ENCODE data around the gene DEAF1. TPM values are rescaled to one million over a fixed set of nuclear protein-coding genes. Genes with fewer than 3 reads are reported as not detected.
A peak's percentile ranks its signal among the peaks of the same experiment; 100 is the strongest.

Gene DEAF1
- total and polyA plus RNA-seq, 9 of the 15 experiments (the other 6 are each of a cell fraction or from before 2014, with no cell fraction given) = 2.0 to 69.1 (median 26.8) TPM

DNA sequence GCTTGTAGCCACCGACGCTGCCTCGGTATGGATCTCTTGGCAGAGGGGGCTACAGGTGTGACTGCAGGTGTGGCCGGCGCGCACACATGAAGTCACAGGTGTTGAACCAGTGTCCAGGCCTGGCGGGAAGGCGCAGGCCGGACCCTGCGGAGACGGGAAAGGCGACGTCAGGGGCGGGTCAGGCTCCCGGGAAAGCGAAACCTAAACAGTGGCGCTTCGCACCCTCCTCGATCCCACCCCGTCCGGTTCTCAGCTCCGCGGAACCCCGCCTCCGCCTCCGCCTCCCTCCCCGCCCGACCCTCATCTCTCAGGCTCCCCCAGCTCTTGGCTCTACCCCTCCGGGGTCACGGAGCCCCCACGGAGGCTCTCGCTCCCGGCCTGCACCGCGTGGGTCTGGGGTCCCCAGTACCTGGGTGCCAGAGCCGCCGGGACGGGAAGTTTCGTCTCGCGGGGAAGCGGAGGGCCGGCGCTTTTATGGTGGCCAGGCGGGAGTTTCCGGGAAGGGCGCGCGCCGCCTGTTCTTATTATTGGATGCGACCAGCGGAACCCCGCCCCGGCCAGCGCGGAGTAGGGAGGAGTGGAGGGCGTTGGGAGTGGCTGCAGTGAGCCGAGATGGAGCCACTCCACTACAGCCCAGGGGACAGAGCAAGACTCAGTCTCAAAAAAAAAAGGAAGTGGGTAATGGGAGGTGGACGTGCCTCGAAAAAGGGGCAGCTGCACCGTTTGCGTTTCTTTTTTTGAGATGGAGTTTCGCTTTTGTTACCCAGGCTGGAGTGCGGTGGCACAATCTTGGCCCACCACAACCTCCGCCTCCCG lies 79.3 kb downstream of the DEAF1 start, which contains the start of gene IRF7 (continued):
- peak; percentile 58 for TF ChIP-seq HNRNPLL (IDR thresholded peaks at IDR 0.05; ENCODE audit: low read depth, low read length, poor library complexity, severe bottlenecking)
- no peak for TF ChIP-seq SRSF7 (optimal IDR thresholded peaks at IDR 0.05; ENCODE audit: low read depth, low read length)
- TF ChIP-seq, protein P1, sequence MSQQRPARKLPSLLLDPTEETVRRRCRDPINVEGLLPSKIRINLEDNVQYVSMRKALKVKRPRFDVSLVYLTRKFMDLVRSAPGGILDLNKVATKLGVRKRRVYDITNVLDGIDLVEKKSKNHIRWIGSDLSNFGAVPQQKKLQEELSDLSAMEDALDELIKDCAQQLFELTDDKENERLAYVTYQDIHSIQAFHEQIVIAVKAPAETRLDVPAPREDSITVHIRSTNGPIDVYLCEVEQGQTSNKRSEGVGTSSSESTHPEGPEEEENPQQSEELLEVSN (IDR thresholded peaks at IDR 0.05; ENCODE audit: borderline replicate concordance in 1 of 2, extremely low read depth in 1 of 2, insufficient read depth in 1 of 2, insufficient read length in 1 of 2, low read depth in 1 of 2, low read length in 1 of 2, poor library complexity in 1 of 2, severe bottlenecking in 1 of 2) = peak; percentile 40 to 69
- TF ChIP-seq MTA1 (IDR thresholded peaks at IDR 0.05; ENCODE audit: borderline replicate concordance) = no peak; the same call in 1 of the 2 replicates
- TF ChIP-seq, protein P2, sequence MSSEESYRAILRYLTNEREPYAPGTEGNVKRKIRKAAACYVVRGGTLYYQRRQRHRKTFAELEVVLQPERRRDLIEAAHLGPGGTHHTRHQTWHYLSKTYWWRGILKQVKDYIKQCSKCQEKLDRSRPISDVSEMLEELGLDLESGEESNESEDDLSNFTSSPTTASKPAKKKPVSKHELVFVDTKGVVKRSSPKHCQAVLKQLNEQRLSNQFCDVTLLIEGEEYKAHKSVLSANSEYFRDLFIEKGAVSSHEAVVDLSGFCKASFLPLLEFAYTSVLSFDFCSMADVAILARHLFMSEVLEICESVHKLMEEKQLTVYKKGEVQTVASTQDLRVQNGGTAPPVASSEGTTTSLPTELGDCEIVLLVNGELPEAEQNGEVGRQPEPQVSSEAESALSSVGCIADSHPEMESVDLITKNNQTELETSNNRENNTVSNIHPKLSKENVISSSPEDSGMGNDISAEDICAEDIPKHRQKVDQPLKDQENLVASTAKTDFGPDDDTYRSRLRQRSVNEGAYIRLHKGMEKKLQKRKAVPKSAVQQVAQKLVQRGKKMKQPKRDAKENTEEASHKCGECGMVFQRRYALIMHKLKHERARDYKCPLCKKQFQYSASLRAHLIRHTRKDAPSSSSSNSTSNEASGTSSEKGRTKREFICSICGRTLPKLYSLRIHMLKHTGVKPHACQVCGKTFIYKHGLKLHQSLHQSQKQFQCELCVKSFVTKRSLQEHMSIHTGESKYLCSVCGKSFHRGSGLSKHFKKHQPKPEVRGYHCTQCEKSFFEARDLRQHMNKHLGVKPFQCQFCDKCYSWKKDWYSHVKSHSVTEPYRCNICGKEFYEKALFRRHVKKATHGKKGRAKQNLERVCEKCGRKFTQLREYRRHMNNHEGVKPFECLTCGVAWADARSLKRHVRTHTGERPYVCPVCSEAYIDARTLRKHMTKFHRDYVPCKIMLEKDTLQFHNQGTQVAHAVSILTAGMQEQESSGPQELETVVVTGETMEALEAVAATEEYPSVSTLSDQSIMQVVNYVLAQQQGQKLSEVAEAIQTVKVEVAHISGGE (CRISPR knock-in tag; IDR thresholded peaks at IDR 0.05) = peak in 1 of 3 experiments; percentile 86; a peak in 2 of 6 replicates
- peak; percentile 63 to 71 for TF ChIP-seq NRF1 (conservative IDR thresholded peaks at IDR 0.05 in 1 of 2, IDR thresholded peaks at IDR 0.05 in 1 of 2)
- TF ChIP-seq NR1H2 (CRISPR knock-in tag; IDR thresholded peaks at IDR 0.05) = no peak
- peak; percentile 15 for TF ChIP-seq TAF1 (IDR thresholded peaks at IDR 0.05; ENCODE audit: control insufficient read depth, extremely low read depth, insufficient read depth, low read length, severe bottlenecking)
- TF ChIP-seq EGR1 (conservative IDR thresholded peaks at IDR 0.05) = peak; percentile 86
- no peak for TF ChIP-seq ZNF217 (CRISPR knock-in tag; IDR thresholded peaks at IDR 0.05)
- TF ChIP-seq GABPA (tag; conservative IDR thresholded peaks at IDR 0.05; ENCODE audit: low read depth) = peak; percentile 90
- TF ChIP-seq ZNF140 (CRISPR knock-in tag; IDR thresholded peaks at IDR 0.05) = no peak
- no peak for TF ChIP-seq RBM25 (IDR thresholded peaks at IDR 0.05; ENCODE audit: low read depth, low read length, severe bottlenecking)
- TF ChIP-seq ZNF644 (tag; IDR thresholded peaks at IDR 0.05; ENCODE audit: low read depth) = no peak
- no peak for TF ChIP-seq FOSL1 (tag; conservative IDR thresholded peaks at IDR 0.05)
- TF ChIP-seq, protein P3, sequence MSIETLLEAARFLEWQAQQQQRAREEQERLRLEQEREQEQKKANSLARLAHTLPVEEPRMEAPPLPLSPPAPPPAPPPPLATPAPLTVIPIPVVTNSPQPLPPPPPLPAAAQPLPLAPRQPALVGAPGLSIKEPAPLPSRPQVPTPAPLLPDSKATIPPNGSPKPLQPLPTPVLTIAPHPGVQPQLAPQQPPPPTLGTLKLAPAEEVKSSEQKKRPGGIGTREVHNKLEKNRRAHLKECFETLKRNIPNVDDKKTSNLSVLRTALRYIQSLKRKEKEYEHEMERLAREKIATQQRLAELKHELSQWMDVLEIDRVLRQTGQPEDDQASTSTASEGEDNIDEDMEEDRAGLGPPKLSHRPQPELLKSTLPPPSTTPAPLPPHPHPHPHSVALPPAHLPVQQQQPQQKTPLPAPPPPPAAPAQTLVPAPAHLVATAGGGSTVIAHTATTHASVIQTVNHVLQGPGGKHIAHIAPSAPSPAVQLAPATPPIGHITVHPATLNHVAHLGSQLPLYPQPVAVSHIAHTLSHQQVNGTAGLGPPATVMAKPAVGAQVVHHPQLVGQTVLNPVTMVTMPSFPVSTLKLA (conservative IDR thresholded peaks at IDR 0.05) = peak; percentile 53 to 69
